Spleen (tissue), 7 donors: Measurements from ENCODE around the gene FAM163A.

Source experiments
- POLR2A ChIP-seq, 3 donors: fragments of 450-650 bp; IDR thresholded peaks; one replicate each; pipeline ENCODE4 v1.5.1; 2017; ENCODE audit warnings: antibody characterized with exemption in 3 of 3, mild to moderate bottlenecking in 1 of 3
- TF ChIP-seq, protein P1 (sequence below), 11 experiments: fragments of 200-600 bp in 7 of 11; fragments of 450-650 bp in 4 of 11; sonication (generic) in 4 of 11; IDR thresholded peaks in 8 of 11; conservative IDR thresholded peaks in 3 of 11; 1 replicate in 7 of 11; 2 replicates in 4 of 11; pipeline versions ENCODE4 v1.4.0 to v1.8.0; 2016 to 2021; ENCODE audit warnings: antibody characterized with exemption in 11 of 11, inconsistent platforms in 4 of 11, mild to moderate bottlenecking in 1 of 11
- donor health status: DM: no; HTN: no; CAD: no; lungs with moderate emphysema.
- donor health status: DM: no; HTN: no; CAD: no.
- donor health status: DM: no; HTN: no; CAD: no.

GRCh38 chr1:179798213-179798863 lies 55.2 kb downstream of the FAM163A start:
- TF ChIP-seq, protein P1, sequence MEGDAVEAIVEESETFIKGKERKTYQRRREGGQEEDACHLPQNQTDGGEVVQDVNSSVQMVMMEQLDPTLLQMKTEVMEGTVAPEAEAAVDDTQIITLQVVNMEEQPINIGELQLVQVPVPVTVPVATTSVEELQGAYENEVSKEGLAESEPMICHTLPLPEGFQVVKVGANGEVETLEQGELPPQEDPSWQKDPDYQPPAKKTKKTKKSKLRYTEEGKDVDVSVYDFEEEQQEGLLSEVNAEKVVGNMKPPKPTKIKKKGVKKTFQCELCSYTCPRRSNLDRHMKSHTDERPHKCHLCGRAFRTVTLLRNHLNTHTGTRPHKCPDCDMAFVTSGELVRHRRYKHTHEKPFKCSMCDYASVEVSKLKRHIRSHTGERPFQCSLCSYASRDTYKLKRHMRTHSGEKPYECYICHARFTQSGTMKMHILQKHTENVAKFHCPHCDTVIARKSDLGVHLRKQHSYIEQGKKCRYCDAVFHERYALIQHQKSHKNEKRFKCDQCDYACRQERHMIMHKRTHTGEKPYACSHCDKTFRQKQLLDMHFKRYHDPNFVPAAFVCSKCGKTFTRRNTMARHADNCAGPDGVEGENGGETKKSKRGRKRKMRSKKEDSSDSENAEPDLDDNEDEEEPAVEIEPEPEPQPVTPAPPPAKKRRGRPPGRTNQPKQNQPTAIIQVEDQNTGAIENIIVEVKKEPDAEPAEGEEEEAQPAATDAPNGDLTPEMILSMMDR (IDR thresholded peaks at IDR 0.05 in 8 of 11, conservative IDR thresholded peaks at IDR 0.05 in 3 of 11): no peak
- no peak for TF ChIP-seq POLR2A (IDR thresholded peaks at IDR 0.05)
